Activated T-cell treated with anti-CD3 and anti-CD28 coated beads, Interleukin-2, amount 50 U/mL, for 1 hour (primary cell): ENCODE data around the gene SIK1.
"Not testable (repeated sequence)": the region's sequence is repeated elsewhere in the genome, so short reads cannot be mapped to it uniquely, and the experiment has no call there.

Experiments
- DNase-seq: peaks from one replicate; pipeline ENCODE4 v3.0.0-alpha.2; 2020

Gene SIK1

DNA sequence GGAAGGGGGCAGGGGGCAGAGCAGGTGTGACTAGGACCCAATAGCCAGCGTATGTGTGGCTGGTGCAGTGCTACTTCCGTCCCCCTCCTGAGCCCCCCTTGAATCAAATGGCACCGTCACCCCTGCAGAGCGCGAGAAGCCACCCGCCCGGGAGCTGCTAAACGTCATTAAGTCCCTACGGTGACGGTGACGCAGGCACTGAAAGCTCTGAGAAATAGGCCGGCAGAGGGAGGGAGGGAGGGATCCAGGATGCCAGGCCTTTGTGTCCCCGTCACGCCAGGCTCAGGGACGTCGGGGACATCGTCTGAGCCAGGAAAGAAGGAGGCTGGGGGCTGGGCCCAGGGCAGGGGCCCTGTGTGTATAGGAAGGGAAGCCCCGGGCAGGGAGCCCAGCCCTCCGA, 43.6 kb downstream of the SIK1 start:
- not testable (repeated sequence) for DNase-seq

DNA sequence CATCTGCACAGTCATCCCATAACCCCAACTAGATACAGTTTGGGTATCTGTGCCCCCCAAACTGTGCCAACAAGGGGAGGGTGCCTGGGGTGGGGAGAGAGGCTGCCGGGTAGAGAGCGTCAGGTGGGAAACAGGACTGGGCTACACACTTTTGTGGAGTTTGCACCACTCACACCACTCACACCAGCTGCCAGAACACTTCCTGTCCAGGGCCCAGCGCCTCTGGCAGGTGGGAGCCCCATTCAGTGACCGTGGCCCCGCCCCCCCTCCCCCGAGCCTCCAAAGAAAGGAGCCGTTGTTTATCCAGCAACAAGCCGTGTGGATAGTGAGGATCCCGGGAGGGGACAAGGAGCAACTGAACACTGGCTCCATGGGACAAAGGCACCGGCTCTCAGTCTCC, 44.0 kb downstream of the SIK1 start:
- not testable (repeated sequence) for DNase-seq

DNA sequence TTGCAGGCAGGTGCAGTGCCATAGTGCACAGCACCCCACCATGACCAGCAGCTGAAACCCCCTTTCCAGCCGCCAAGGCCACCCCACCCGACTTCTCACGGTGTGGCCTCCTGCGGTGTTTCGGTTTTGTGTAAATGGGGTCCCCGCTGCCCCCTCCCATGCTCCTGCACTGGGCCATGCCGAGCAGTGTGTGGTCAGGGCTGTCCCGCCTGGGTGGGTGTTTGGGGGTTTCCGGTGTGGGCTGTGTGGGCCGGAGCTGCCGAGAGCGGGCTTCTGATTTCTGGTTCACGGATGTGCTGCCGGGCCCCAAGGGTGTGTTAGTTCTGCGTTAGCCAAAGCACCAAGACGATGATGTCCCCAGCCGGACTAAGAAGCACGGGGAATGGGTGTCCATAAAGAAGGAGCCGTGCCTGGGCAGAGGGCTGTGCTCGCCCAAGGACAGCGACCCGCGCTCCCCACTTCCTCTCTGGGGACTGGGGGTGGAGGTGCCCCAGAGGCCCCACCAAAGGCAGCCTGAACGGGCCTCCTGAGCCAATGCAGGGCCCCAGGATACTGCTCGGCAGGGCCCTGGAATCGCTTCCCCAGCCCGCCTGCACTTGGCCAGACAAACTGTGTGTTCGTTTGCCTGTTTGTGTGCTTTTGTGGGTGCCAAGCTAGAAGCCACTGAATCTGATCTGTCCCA, 45.9 kb downstream of the SIK1 start:
- DNase-seq = not testable (repeated sequence)

DNA sequence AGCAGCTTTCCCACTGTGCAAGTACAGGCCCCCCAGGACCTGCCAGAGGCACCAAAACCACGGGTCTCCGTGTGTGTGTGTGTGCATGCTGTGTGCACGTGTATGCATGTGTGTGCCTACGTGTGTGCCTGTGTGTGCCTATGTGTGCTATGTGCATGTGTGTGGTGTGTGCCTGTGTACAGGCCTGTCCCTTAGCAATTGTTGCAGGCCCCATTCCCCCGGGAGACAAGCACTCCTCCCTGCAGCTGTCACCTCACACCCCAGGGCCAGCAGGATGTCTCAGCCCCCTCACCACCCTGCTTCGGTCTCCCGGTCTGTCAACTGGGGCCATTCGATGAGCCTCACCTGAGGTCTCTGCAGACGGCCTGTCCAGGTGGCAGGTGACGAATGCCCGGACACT, 46.6 kb downstream of the SIK1 start:
- DNase-seq = not testable (repeated sequence)

DNA sequence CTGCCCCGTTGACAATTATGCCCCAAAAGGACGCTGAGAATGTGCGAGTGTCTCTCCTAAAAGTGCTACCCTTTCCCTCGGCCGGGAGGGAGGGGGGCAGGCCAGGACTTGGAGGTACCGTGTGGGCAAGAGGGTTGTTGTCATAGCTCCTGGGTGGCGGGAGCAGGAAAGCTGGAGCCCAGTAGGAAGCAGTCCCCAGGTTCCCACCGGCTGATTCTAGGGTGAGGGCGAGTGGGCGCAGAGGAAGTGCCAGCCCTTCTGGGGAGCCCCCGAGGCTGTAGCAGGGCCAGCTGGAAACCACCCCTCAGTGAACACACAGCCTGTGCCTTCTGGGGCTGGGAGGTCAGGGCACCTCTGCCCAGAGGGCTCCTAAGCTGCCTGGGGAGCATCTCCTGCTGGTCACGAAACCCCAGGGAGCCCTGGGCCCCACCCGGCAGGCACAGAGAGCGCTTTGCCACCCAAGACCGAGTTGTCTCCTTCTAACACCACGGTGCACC, 47.3 kb downstream of the SIK1 start:
- not testable (repeated sequence) for DNase-seq

DNA sequence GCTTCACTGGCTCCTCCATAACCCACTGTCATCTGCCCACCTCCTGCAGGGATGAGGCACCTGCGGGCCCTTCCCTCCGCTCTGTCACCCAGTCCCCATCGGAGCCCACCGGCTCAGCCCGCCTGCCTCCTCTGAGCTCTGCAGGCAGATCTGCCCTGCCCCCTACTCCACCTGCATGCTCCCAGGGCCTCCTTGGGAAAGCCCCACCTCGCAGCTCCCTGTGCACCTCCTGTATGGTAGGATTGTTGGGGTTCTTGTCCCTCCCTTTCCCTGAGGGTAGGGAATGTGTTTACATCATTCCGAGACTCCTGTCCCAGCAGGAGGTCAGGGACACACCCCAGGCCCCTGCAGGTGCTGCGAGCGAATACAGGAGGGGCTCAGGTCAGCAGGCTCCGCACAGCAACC, 50.5 kb downstream of the SIK1 start:
- no peak for DNase-seq

DNA sequence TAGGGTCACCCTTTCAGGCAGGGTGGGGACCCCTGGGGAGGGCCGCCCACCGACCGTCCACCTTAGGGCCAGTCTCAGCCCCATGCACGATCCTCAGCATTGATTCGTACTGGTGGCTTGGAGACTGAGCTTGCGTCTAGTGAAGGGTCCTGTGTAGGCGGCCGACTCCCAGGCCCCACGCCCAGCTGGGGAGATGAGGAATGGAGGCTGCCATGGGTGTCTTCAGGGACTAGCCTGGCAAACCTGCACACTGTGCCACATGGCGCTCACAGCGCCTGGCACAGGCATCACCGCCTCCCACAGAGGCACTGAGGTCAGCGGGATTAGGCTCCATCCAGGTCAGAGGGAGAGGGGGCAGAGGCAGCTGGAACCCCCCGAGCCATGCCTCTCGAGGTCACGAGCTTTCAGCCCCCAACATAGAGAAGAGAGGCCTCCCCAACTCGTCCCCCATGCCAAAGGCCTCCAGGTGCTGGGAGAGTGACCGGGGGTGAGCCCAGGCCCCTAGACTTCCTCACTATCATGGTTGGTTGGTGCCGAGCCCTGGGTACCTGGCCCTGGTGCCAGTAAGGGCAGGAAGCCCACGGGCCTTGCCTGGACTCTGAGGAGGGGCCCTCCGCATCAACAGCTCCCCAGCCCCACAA, 51.0 kb downstream of the SIK1 start:
- no peak for DNase-seq

DNA sequence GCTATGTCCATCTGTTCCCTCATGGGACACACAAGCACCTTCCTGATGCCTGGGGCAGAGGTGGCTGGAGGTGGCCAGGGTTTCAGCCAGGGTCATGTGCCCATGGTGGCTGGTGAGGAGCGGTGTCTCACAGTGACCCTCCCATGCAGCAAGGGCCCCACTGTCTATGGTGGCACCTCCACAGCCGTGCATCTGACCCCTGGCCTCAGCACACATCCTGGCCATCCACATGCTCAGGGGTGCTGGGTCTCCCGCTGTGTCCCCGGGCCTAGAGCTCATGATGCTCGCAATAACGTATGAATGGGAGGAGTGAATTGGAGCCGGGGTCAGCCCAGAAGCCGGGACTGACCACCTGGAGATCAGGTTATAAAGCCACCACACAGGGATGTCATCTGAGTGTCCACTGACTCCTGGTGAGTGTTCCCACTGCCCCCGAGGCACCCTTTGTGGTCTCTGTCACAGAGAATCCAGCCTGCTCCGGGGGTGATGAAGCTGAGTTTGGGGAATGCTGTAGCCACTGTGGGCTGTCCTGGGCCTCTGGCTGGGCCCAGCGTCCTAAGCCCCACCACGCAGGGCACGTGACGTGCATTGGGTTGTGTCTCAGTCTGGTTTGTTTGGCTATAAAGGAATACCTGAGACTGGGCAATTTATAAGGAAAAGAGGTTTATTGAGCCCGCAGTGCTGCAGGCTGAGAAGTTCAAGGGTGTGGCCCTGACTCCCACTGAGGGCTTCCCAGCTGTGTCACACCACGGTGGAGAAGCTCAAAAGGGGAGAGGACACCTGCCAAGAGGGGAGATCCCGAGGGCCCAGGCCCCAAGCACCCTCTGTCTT, 51.7 kb downstream of the SIK1 start:
- no peak for DNase-seq

DNA sequence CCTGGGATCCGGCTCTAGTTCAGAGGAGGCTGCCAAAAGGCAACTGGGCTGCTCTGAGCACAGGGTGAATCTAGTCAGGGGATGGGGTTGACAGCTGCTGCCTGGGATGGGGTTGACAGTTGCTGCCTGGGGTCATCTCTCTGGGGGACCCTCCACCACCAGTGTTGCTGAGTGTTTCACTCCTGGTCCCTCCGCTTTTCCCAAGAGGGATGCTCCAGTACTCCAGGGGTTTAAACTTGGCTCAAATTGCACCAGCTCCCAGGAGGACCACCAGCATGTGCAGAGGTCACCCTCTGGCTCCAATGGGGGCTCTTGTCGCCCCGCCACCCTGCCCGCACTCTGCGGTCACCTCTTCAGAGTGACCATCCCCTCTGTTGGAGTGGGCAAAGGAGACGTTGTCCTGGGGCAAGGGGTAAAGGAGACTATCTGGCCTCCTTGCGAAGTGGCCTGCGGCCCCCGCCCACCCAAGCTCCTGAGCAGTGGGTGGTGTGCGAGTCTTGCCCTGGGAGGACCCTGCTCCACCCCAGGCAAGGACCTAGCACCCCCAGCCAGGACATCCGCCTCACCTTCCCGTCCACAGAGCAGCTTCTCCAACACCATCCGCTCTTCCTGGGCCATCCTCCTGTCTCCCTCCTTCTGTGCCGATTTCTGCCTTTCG, 52.6 kb downstream of the SIK1 start:
- DNase-seq = no peak

DNA sequence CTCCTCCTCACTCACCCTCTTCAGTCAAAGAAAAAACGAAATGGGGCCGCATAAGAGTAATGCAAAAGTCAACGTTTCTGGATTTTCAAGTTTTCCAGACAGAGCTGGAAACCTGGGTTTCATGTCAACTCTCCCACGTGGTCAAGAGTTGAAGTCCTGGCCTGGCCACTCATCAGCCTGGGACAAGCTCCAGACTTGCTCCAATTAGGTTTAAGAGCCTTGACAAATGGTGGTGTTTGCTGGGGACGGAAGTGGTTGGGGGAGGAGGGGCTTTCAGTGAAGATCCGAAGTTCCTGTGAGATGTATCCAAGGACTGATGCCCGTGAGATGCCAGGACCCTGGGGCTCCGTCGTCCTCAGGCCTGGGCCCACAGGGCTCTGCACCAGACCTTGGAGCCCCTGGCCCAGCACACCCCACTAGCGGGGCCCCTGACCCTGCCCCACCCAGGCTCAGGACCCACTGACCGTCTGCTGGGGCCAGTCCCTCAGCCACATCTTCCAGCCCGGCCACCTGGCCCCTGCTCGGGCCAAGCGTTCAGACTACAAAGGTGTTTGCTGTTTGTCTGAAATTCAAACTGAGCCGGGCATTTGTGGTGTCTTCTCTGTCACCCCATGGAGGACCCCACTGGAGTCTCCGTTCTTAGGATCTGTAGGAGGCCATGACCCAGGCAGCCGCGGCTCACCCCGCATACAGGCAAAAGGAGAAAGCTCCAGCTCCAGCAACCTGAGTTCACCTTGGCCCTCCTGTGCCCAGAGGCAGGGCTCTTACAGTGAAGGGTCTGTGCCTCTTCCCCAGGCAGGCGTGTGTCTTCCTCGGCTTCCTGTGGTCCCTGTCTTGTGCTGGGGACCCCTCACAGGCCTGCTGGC, 53.3 kb downstream of the SIK1 start:
- DNase-seq = no peak

DNA sequence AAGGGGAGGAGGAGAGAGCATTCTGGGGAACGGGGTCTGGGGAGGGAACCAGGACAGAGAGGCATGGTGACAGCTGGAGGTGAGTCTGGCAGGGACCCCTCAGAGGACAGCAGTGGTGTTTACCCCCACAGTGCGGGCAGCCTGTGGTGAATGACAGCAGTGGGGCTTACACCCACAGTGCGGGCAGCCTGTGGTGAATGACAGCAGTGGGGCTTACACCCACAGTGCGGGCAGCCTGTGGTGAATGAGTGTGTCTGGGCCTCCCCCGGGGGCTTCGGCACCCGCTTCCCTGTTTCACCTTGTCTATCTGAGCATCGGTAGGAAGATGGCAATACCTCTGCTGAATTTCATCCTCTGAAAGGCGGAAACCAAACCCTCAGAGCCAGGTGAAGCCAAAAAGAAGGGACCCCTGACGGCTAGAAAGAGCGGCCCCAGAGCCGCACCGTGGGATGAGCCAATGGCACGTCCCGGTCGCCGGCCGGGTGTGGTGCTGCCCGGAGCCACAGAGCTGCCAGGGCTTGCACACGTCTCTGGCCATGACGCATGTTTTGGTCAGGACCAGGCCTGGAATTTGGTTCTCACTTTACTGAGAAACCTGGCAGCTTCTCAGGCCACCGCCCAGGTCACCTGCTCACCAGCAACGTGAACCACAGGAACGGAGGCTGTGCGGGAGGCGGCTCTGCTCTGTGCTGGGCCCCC, 54.1 kb downstream of the SIK1 start:
- no peak for DNase-seq

DNA sequence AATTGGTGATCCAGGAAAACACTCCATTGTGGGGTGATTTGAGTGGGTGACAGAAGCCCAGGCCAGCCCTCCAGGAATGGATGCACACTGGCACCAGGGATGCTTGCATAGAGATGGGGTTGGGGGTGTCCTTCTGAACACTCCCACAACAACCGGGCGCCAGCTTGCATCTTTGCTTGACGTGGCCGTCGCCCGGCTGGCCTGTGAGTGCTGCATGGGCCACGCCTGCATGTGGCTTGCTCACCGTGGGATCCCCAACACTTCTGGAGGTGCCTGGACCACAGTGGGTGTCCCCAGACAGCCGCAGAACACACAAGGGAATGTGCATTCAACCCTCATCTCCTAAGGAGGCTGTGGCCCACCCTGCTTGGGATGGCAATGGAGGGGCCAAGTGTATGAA, 55.1 kb downstream of the SIK1 start:
- DNase-seq = no peak

DNA sequence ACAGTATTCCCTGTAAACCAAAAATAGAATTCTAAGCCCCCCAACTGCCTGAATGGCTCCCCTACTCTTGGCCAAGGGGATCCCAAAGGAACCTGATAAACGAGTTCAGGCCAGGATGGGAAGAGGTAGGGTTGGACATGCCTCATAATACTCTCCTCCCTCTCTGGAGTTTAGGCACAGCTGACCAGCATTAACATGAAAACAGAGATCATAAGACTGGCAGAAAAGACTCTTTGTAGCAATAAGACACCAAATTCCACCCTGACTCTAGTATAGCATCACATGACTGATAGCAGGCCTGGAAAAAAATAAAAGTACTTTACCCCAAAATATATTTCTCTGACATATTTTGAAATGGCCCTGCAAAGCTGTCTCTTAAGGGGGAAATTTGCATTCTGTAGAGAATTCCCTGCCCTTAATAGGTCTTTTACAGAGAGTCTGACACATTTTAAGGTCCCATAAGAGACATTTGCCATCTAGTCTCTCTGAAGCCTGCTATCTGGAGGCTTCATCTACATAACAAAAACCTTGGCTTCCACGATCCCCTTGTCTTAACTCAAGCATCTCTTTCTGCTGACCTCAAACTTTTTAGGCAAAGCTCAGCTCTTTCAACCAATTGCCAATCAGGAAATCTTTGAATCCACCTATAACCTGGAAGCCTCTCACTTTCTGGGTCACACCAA, 55.9 kb downstream of the SIK1 start:
- no peak for DNase-seq

DNA sequence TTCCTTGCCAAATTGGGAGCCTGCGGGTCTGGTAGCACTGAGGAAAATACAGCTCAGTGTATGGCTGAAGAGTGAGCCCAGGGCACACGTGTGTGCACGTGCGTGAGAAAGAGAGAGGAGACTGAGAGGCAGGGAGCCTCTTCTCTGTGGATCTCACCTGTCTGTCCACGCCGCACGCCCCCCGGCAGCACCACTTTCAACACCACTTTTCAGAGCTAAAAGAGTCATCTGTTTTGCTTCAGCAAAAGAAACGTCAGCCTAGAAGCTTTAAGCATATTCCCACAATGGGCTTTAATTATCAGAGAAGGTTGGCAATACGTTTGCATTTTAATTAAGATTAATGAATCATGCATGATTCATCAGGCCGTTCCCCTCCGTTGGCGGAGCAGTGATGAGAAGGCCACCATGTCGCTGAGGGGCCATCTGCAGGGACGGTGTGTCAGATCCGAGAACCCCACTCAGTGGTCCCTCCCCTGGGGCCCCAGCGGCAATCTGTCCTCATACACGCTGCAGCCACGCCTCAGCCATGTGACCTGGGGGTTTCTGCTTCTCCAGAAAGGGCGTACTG, 56.8 kb downstream of the SIK1 start:
- no peak for DNase-seq

DNA sequence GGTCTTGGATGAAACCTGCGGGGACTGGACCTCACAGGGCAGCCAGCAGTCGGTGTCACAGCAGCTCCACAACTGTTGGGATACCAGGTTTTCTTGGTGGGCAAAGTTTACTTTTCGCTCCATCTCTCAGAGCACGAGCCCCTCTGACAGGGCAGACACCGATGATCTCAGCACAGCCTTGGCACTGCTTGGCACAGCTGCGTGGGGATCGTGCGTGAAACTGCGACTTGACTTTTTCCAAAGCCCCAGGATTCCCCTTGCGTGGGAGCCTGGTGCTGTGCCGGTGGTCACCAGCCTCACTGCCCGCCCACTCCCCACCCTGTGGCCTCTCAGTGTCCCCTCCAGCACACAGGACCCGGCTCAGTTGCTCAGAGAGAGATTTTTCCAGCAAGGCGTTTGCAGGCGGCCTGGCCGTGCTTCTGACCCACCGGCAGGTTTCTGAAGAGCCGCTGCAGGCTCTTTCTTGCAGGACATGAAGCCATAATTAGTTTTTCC, 57.3 kb downstream of the SIK1 start:
- DNase-seq = no peak

DNA sequence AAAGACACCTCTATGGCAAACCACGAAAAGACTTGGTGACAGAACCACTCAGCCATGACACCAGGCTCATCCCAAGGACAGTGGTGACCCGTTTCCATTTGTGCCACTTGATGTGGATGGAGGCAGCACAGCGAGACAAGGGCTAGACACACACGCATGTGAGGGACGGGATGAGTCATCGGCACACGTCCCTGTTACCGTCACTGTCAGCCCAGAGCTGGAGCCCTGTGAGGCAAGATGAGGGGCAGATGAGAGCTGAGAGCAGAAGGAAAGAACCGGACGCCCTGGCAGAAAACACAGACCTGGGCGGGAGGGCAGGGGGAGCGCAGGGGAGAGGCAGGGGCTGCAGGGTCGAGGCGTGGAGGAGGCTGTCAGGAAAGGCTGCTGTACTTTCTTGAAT, 57.8 kb downstream of the SIK1 start:
- no peak for DNase-seq

DNA sequence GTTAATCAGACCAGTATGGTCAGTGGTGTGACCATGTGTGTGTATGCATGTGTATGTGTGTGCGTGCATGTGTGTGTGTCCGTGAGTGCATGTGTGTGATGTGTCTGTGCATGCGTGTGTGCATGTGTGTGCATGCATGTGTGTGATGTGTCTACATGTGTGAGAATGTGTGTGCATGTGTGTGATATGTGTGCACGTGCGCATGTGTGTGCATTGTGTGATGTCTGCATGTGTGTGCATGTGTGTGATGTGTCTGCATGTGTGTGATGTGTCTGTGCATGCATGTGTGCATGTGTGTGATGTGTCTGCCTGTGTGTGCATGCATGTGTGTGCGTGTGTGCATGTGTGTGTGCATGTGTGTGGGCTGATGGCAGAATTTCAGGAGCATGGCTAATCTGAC, 58.2 kb downstream of the SIK1 start:
- DNase-seq = no peak

DNA sequence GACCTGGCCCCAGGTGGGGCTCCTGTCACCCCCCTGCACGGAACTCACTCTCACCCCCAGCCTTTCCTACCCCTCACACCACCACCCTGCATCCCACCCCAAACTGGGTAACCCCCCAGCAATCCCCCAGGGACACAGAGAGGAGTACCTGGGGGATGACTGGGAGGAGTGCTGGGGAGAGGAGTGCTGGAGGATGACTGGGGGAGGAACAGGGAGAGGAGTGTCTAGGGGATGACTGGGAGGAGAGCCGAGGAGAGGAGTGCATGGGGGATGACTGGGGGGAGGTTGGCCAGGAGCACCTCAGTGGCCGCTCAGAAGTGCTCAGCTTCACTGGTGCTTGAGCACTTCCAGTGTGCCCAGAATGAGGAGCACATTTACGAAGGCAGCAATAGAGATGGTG, 59.1 kb downstream of the SIK1 start:
- no peak for DNase-seq

DNA sequence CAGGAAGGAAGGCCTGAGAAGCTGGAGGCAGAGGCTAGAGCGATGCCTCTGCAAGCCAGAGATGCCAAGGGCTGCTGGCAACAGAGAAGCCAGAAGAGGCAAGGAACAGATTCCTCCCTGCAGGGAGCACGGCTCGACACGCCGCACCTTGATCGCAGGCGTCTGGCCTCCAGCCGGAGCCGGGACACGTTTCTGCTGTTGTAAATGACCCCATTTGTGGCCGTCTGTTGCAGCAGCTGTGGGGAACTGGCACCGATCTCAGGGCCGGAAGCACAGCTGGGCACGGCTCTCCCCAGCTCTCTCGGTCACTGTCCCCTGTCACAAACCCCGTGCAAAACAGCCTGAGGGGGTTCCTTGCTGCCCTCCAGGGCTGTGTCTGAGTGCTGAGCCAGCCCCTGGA, 59.6 kb downstream of the SIK1 start:
- no peak for DNase-seq

DNA sequence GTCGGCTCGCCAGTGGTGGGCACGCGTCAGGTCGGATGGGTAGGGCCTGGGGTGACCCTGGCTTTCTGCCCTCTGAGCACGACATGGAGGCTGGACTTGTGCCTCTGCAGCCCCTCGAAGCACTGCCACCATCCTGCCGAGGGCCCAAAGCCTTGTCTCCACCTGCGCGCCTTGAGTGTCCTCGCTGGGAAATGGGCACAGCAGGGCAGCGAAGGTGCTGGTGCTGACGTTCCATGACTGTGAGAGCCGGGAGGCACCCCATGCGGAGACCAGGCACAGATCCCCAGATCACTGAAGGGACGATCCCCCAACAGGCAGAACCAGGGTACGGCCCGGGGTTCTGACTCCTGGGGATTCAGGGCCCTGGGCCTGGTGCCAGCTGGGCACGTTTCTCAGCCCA, 60.3 kb downstream of the SIK1 start:
- no peak for DNase-seq
